ENCODE data around the gene ZNF22.

DNA sequence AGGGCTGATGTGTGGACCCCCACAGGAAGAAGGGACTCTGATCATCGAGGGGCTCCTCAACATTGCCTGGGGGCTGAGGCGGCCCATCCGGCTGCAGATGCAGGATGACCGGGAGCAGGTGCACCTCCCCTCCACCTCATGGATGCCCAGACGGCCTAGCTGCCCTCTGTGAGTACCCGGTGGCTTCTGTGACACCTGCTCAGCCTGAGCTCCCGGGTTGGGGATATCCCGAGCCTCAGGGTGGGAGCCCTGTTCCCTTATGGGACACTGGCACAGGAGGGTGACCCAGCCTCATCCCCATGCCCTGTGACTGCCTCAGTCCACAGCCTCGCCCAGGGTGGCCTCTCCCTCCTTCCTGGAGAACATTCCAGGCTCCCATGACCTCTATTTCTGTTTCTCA, 18.2 kb upstream of the ZNF22 start:
- TF ChIP-seq CTCF (IDR thresholded peaks at IDR 0.05) = no peak
- no peak for TF ChIP-seq EZH2phosphoT487 (IDR thresholded peaks at IDR 0.05)
